B cell (primary cell): Measurements from ENCODE around the gene RPL6.

Experiments
- CTCF ChIP-seq: fragments of 200-600 bp; IDR thresholded peaks from one replicate; pipeline ENCODE4 v1.8.0; 2022; ENCODE audit warnings: antibody characterized with exemption, mild to moderate bottlenecking
- EZH2 ChIP-seq: IDR thresholded peaks from 2 replicates; pipeline ENCODE4 v1.6.1; 2012; ENCODE audit warnings: borderline replicate concordance, low read depth, mild to moderate bottlenecking, moderate library complexity, low read length; ENCODE audit not compliant: insufficient read depth, poor library complexity, severe bottlenecking

- TF ChIP-seq CTCF (no peak), EZH2 (no peak)
Observed at GRCh38 chr12:112425582-112426382, 16.4 kb upstream of the RPL6 start.
